GM19193 (cell line): ENCODE results near the gene TCF3.
A peak's percentile ranks its signal among the peaks of the same experiment; 100 is the strongest.

Experiments
- POLR2A ChIP-seq: IDR thresholded peaks from 4 replicates; pipeline ENCODE4 v1.6.1; 2011; ENCODE audit not compliant: insufficient read depth, insufficient read length; ENCODE audit errors: extremely low read depth

TCF3 gene

GRCh38 chr19:1647501-1648458, 4.6 kb downstream of the TCF3 start:
- TF ChIP-seq POLR2A = peak; percentile 15

GRCh38 chr19:1646659-1647453, 5.6 kb downstream of the TCF3 start:
- no peak for TF ChIP-seq POLR2A

DNA sequence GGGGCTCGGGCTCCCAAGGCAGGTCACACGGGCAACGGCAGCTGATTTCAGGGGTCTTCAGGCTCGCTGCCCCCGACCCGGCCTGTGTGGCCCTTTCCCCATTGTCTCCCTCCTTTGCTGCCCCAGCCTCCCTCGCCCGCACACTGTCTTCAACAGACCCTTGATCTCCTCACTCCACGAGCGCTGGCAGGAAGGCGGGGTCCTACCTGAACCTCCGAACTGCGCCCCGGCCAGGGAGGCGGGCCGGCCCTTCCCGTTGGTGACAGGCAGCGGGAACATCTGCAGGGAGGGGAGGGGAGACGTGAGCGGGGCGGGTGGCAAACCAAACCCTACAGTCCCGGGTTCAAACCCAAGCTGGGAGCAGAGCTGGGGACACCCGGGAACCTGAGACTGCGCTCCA, 6.3 kb downstream of the TCF3 start:
- no peak for TF ChIP-seq POLR2A

DNA sequence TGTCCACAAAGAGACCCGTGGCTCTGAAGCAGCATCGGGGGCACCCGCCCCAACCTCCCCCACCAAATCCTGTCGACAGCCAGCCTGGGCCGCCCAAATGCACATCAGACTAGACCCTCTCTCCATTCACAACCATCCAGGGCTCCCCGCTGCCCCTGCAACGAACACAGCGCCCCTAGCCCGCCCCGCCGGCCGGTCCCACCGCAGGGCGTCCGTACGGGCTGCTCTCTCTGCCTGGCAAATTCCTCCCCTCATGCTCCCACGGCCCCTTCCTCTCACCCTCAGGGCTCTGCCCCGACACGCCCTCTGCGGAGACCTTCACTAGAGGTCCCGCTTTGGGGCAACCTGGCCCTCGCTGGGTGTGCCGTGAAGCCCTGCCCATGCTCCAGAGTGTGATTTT, 7.1 kb downstream of the TCF3 start:
- TF ChIP-seq POLR2A = no peak

DNA sequence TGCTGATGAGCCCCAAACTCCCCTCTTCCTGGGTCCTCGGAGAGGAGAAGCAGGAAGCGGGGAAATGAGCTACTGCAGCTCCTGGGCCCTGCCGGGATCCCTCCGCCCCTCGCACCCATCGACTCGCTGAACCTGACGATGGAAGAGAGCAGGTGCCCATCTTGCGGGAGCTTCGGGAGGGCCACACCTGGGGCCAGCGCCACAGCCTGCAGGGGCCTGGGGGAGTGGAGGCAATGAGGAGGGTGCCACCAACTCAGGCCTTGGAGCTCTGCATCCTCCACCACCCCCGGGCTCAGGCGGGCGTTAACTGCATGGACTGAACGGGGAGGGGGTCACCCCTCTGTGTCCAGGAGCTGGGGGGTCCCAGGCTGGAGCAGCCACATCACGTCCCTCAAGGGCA, 8.3 kb downstream of the TCF3 start:
- no peak for TF ChIP-seq POLR2A

- no peak for TF ChIP-seq POLR2A
Measured at GRCh38 chr19:1636325-1637236, 15.8 kb downstream of the TCF3 start.

- TF ChIP-seq POLR2A = no peak
Measured at GRCh38 chr19:1634938-1635243, 17.5 kb downstream of the TCF3 start.

- TF ChIP-seq POLR2A = no peak
Measured at GRCh38 chr19:1634242-1634937, 18.0 kb downstream of the TCF3 start.

GRCh38 chr19:1633269-1633826, 19.1 kb downstream of the TCF3 start:
- TF ChIP-seq POLR2A = no peak

DNA sequence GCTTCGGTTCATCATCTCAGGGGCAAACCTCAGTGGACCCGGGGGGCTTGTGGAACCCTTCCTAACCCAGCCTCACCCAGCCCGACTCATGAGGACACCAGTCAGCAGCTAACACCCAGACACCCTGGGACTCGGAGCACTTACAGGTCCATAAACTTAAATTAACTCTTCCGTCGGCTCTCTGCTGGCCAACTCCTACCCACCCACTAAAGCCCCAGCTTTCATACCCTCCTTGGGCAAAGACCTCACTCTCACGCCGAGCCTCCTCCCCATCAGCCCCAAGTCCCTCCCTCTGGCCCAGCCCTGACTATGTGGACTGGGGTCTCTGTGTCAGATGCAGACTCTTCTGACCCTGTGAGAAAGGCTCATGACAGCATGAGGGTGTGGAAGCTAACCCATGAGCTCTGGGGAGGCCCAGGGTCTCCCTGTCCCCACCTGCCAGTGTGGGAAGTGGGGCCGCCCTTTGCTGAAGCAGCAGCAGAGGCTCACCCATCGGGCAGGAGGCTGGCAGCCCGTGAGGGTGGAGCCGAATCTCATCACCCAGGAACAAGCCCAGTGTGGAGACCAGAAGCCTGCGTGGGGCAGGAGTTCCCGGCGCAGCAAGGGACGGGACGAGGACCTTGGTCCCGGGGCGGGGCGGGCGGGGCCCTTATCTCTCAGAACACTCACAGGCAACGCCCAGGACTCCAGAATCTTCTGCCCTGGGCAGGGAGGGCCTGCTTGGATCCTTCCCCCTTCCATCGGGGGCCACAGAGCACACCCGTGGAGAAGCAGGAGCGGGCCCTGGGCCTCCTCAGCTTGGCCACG, 19.8 kb downstream of the TCF3 start:
- no peak for TF ChIP-seq POLR2A

- TF ChIP-seq POLR2A = no peak
Measured at GRCh38 chr19:1631557-1632100, 20.8 kb downstream of the TCF3 start.

DNA sequence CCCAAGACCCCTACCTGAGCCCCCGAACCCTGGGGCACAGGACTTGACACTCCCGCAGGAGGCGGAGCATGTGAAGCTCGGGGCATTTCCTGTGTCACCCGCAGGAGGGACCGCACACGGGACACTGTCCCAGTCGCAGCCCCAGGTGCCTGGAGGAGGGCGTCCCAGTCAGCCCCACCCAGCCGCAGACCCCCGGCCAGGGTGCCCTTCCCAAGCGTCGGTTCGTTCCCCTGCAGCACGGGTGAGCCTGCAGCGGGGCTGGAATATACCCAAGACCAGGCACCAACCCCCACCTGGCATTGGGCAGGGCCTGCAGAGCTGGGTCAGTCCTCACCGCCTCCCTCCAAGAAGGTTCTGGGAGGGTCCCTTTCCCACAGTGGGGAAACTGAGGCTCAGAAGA, 21.6 kb downstream of the TCF3 start:
- TF ChIP-seq POLR2A = no peak

DNA sequence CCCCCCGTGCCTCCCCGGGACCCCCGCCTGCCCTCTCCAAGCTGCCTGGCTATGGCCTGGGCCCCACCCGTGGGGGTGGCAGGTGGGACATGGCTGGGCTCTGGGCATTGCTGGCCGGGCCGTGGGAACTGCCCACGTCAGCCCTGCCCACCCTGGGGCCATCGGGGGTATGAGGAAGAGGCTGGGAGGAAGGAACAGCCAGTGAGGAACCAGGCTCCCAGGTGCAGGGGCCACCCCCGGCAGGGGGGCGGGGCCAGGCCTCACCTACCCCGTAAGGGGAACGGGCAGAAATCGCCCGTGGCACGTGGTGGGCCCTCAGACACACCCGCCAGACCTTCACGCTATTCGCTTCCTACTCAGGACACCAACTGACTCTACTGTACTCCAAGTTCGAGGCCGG, 22.4 kb downstream of the TCF3 start:
- TF ChIP-seq POLR2A = no peak
